Measurements from ENCODE around the gene OXLD1. TPM values are rescaled to one million over a fixed set of nuclear protein-coding genes. Genes with fewer than 3 reads are reported as not detected.

The OXLD1 gene
- polyA plus RNA-seq, 1 of the 3 experiments (the other 2 are of a cell fraction): 103 TPM

- H3K27ac ChIP-seq (ENCODE audit: low read depth in 2 of 2, low read length in 1 of 2): no peak overlapping the region
- no peaks in the 10 kb centered on the region for H3K27me3 ChIP-seq (ENCODE audit: insufficient read depth)
- no peak for DNase-seq
- H2AFZ ChIP-seq (ENCODE audit: low read depth): no peak overlapping the region
- peaks cover 18 to 22% of the 10 kb centered on the region in 2 experiments; a peak in 3 of 4 replicates for H3K4me1 ChIP-seq (ENCODE audit: control insufficient read depth in 1 of 2, insufficient read depth in 2 of 2, low read depth in 1 of 2, low read length in 1 of 2)
- no peaks in the 10 kb centered on the region for H3K9me2 ChIP-seq
- 81% methylated on average over 7 of the region's 7 CpGs for WGBS (ENCODE audit: low lambda C conversion rate)
- TF ChIP-seq REST (IDR thresholded peaks at IDR 0.05; ENCODE audit: low read depth, low read length): no peak
- no peak for TF ChIP-seq EP300 (IDR thresholded peaks at IDR 0.05; ENCODE audit: borderline replicate concordance in 1 of 2, low read depth in 1 of 2, low read length in 1 of 2)
- TF ChIP-seq MAX (IDR thresholded peaks at IDR 0.05; ENCODE audit: low read depth): no peak
- no peak for TF ChIP-seq FOSL2 (IDR thresholded peaks at IDR 0.05; ENCODE audit: borderline replicate concordance, low read depth)
- no peak for TF ChIP-seq USF2 (IDR thresholded peaks at IDR 0.05; ENCODE audit: borderline replicate concordance, low read depth, low read length)
- no peak for TF ChIP-seq RAD21 (IDR thresholded peaks at IDR 0.05; ENCODE audit: low read length)
- TF ChIP-seq CTCF (IDR thresholded peaks at IDR 0.05): no peak
- TF ChIP-seq RXRA (IDR thresholded peaks at IDR 0.05; ENCODE audit: borderline replicate concordance, low read depth): no peak
- TF ChIP-seq MXI1 (IDR thresholded peaks at IDR 0.05; ENCODE audit: low read depth, low read length): no peak
- peaks cover 7% of the 10 kb centered on the region for H3F3A ChIP-seq (replicated peaks; ENCODE audit: insufficient read depth)
- POLR2A ChIA-PET: interaction anchor here (0.7 kb wide), 1 partner anchor 39 kb away, joined by 3 read pairs; the partner anchor contains the start of gene MRPL12
- CTCF ChIA-PET: interaction anchor here (1.4 to 2.9 kb wide), 3 partner anchors 11 to 16 kb away, joined by 3 to 12 read pairs (median 7); no protein-coding TSS in a partner anchor
- H3K79me2 ChIP-seq (ENCODE audit: insufficient read depth): peaks cover 47% of the 10 kb centered on the region
- no peaks in the 10 kb centered on the region for H3K9me3 ChIP-seq
- H3K4me3 ChIP-seq (ENCODE audit: low read depth in 2 of 2, low read length in 1 of 2): no peak overlapping the region
- peaks cover 10 to 17% of the 10 kb centered on the region in 2 experiments for H3K36me3 ChIP-seq (replicated peaks in 1 of 2; ENCODE audit: control insufficient read depth in 1 of 2, insufficient read depth in 2 of 2, low read length in 1 of 2)
- no peak overlapping the region for H3K4me2 ChIP-seq
- no peaks in the 10 kb centered on the region for H4K20me1 ChIP-seq (ENCODE audit: insufficient read depth)
- no peak overlapping the region for H3K9ac ChIP-seq
Observed at GRCh38 chr17:81664051-81664470, 2.3 kb downstream of the OXLD1 start.
